ENCODE measurements around the gene KIF1B. TPM values are rescaled to one million over a fixed set of nuclear protein-coding genes. Genes with fewer than 3 reads are reported as not detected.

The KIF1B gene
- total and polyA plus RNA-seq, 10 of the 15 experiments (the other 5 are each of a cell fraction or from before 2014, with no cell fraction given), result 2.1 to 16.5 (median 8.7) TPM

DNA sequence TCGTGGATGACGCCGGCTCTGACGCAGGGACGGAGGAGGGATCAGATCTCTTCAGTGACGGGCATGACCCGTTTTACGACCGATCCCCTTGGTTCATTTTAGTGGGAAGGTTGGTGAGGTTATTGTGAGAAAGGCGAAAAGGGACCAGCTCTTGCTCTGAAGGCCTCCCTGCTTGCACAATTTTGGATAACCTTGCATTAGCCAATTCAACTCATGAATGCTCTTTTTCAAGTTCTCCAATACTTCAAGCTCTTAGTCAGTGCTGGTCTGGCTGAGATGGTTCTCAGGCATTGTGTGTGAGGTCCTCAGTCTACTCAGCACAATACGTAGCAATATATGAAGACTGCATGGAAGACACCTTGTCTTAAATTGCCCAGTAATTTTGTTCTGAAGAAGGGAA lies 115.9 kb downstream of the KIF1B start (continued):
- no peak for TF ChIP-seq ZNF274 (IDR thresholded peaks at IDR 0.05; ENCODE audit: insufficient read depth, insufficient read length)
- TF ChIP-seq CHD2 (IDR thresholded peaks at IDR 0.05; ENCODE audit: borderline replicate concordance, low read depth, low read length), result no peak
- TF ChIP-seq CREM (IDR thresholded peaks at IDR 0.05; ENCODE audit: low read depth), result no peak
- no peak for TF ChIP-seq SUPT20H (IDR thresholded peaks at IDR 0.05; ENCODE audit: borderline replicate concordance, control insufficient read depth, low read depth, low read length)

DNA sequence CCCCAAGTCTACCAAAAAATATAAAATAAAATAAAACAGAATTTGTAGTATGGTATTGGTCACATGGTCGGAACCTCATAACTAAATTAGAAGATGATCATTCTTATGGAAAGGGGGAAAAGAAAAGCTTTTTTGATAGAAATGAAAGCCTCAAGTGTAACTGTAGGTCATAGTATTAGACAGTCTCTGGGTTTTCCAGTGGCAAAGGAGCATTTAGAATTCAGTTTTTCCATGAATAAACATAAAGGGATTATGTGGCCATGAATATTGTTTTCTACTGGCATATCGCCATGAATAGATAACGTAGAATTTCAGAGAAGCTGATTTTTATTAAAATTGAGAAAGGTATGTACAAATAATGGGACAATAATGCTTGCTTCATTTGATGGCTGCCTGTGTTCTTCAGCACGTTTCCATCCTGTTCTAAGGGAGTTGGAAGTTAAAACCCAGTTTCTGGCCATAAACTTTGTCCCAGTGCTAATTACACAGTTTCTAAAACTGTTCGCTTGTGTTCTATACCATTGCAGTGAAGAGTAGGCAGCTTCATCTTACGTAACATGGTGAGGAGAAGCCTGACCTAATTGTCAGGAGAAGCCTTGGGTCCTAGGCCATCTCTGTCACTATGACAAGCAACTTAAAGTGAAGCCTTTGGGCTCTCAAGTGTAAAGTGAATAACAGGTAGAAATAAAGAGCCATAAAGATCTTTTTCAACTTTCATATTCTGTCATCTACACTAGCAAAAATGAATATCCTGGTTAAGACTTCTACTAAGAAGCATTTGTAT lies 118.0 kb downstream of the KIF1B start:
- Histone ChIP-seq H3K4me2 (ENCODE audit: control insufficient read depth, insufficient read depth) (no peak overlapping the region), H3K9ac (ENCODE audit: control insufficient read depth, insufficient read depth, low read length) (no peak overlapping the region), H2AFZ (ENCODE audit: control insufficient read depth, low read depth, low read length) (no peak overlapping the region), H3K79me2 (ENCODE audit: control insufficient read depth, insufficient read depth, low read length) (no peaks in the 10 kb centered on the region), H4K20me1 (ENCODE audit: control insufficient read depth, insufficient read depth) (no peaks in the 10 kb centered on the region), H3K4me3 (no peak overlapping the region), H3K36me3 (ENCODE audit: control insufficient read depth in 2 of 2, insufficient read depth in 2 of 2, low read length in 1 of 2) (no peaks in the 10 kb centered on the region; a peak in 2 of 4 replicates), H3K27ac (ENCODE audit: control insufficient read depth, insufficient read depth) (no peak overlapping the region), H3K27me3 (replicated peaks in 1 of 2; ENCODE audit: control insufficient read depth in 2 of 2, insufficient read depth in 2 of 2, low read length in 1 of 2) (no peaks in the 10 kb centered on the region), H3K9me3 (replicated peaks; ENCODE audit: control insufficient read depth, insufficient read depth, low read length) (no peaks in the 10 kb centered on the region), H3K4me1 (ENCODE audit: control insufficient read depth, insufficient read depth, low read length) (no peaks in the 10 kb centered on the region)
- no peak for DNase-seq (ENCODE audit: low read depth, low spot score)
- ChIA-PET SMC1A (ENCODE audit: uncharacterized antibody, unreplicated experiment) (interaction anchor here (1.3 to 3.5 kb wide), 2 partner anchors 10 to 119 kb away, joined by 6 to 16 read pairs; partner anchors contain the start of gene KIF1B), POLR2A (interaction anchor here (0.6 kb wide), 1 partner anchor 12 kb away, joined by 3 read pairs; no protein-coding TSS in a partner anchor), RAD21 (ENCODE audit: unreplicated experiment) (interaction anchor here (1.0 kb wide), 1 partner anchor 118 kb away, joined by 3 read pairs; the partner anchor contains the start of gene KIF1B), CTCF (interaction anchor here (0.8 to 1.3 kb wide), 2 partner anchors 10 to 118 kb away, joined by 3 to 4 read pairs; partner anchors contain the start of gene KIF1B)
- 72% methylated on average over 6 of the region's 6 CpGs for WGBS (ENCODE audit: insufficient coverage, insufficient replicate concordance, low lambda C conversion rate, missing lambda C conversion rate)
- no TSS peak for BruUV-seq (replicated peaks)
- ATAC-seq, result no peak
- in situ Hi-C loops (cut with MboI), result no loop called here
- no peak for FAIRE-seq
- intact Hi-C loops (cut with micrococcal nuclease; ENCODE audit: unreplicated experiment), result no loop called here
- TF ChIP-seq, protein P1, sequence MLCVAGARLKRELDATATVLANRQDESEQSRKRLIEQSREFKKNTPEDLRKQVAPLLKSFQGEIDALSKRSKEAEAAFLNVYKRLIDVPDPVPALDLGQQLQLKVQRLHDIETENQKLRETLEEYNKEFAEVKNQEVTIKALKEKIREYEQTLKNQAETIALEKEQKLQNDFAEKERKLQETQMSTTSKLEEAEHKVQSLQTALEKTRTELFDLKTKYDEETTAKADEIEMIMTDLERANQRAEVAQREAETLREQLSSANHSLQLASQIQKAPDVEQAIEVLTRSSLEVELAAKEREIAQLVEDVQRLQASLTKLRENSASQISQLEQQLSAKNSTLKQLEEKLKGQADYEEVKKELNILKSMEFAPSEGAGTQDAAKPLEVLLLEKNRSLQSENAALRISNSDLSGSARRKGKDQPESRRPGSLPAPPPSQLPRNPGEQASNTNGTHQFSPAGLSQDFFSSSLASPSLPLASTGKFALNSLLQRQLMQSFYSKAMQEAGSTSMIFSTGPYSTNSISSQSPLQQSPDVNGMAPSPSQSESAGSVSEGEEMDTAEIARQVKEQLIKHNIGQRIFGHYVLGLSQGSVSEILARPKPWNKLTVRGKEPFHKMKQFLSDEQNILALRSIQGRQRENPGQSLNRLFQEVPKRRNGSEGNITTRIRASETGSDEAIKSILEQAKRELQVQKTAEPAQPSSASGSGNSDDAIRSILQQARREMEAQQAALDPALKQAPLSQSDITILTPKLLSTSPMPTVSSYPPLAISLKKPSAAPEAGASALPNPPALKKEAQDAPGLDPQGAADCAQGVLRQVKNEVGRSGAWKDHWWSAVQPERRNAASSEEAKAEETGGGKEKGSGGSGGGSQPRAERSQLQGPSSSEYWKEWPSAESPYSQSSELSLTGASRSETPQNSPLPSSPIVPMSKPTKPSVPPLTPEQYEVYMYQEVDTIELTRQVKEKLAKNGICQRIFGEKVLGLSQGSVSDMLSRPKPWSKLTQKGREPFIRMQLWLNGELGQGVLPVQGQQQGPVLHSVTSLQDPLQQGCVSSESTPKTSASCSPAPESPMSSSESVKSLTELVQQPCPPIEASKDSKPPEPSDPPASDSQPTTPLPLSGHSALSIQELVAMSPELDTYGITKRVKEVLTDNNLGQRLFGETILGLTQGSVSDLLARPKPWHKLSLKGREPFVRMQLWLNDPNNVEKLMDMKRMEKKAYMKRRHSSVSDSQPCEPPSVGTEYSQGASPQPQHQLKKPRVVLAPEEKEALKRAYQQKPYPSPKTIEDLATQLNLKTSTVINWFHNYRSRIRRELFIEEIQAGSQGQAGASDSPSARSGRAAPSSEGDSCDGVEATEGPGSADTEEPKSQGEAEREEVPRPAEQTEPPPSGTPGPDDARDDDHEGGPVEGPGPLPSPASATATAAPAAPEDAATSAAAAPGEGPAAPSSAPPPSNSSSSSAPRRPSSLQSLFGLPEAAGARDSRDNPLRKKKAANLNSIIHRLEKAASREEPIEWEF (IDR thresholded peaks at IDR 0.05; ENCODE audit: insufficient replicate concordance, low read depth, low read length), result no peak
- no peak for TF ChIP-seq RFX5 (IDR thresholded peaks at IDR 0.05; ENCODE audit: low read depth, low read length)
- TF ChIP-seq, protein P2, sequence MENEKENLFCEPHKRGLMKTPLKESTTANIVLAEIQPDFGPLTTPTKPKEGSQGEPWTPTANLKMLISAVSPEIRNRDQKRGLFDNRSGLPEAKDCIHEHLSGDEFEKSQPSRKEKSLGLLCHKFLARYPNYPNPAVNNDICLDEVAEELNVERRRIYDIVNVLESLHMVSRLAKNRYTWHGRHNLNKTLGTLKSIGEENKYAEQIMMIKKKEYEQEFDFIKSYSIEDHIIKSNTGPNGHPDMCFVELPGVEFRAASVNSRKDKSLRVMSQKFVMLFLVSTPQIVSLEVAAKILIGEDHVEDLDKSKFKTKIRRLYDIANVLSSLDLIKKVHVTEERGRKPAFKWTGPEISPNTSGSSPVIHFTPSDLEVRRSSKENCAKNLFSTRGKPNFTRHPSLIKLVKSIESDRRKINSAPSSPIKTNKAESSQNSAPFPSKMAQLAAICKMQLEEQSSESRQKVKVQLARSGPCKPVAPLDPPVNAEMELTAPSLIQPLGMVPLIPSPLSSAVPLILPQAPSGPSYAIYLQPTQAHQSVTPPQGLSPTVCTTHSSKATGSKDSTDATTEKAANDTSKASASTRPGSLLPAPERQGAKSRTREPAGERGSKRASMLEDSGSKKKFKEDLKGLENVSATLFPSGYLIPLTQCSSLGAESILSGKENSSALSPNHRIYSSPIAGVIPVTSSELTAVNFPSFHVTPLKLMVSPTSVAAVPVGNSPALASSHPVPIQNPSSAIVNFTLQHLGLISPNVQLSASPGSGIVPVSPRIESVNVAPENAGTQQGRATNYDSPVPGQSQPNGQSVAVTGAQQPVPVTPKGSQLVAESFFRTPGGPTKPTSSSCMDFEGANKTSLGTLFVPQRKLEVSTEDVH (IDR thresholded peaks at IDR 0.05; ENCODE audit: low read depth, partially characterized antibody), result no peak
- TF ChIP-seq SREBF1 (IDR thresholded peaks at IDR 0.05; ENCODE audit: low read length), result no peak
- no peak for TF ChIP-seq SMAD5 (IDR thresholded peaks at IDR 0.05; ENCODE audit: low read depth)
- TF ChIP-seq, protein P3, sequence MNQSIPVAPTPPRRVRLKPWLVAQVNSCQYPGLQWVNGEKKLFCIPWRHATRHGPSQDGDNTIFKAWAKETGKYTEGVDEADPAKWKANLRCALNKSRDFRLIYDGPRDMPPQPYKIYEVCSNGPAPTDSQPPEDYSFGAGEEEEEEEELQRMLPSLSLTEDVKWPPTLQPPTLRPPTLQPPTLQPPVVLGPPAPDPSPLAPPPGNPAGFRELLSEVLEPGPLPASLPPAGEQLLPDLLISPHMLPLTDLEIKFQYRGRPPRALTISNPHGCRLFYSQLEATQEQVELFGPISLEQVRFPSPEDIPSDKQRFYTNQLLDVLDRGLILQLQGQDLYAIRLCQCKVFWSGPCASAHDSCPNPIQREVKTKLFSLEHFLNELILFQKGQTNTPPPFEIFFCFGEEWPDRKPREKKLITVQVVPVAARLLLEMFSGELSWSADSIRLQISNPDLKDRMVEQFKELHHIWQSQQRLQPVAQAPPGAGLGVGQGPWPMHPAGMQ (IDR thresholded peaks at IDR 0.05; ENCODE audit: borderline replicate concordance), result no peak
